SK-N-SH (cell line): ENCODE data around the gene PCDH1. TPM values are rescaled to one million over a fixed set of nuclear protein-coding genes. Genes with fewer than 3 reads are reported as not detected.

Experiments used
- CTCF ChIA-PET: fragments of 300-600, 350-600 bp; formaldehyde crosslinking; extraction: SDS; loops from one replicate; lab custom pipeline; 2021; lab: Yijun Ruan, JAX
- POLR2A ChIA-PET: fragments of 350-600 bp; sonication (Branson Sonifier 250); formaldehyde crosslinking; extraction: SDS; loops from one replicate; lab custom pipeline; 2020; ENCODE audit warnings: antibody characterized with exemption, inconsistent platforms; lab: Yijun Ruan, JAX
- DNase-seq: peaks from one replicate; pipeline ENCODE4 v3.0.0; 2012
- H2AFZ ChIP-seq: fragments of 200-600 bp; sonication (generic); 2 replicates; pipeline ENCODE4 v1.8.1; 2016; ENCODE audit warnings: antibody characterized with exemption, mild to moderate bottlenecking, low read depth
- H3F3A ChIP-seq: fragments of 200-600 bp; sonication (generic); replicated peaks from 2 replicates; pipeline ENCODE3; 2016; ENCODE audit warnings: antibody characterized with exemption, mild to moderate bottlenecking; ENCODE audit not compliant: insufficient read depth
- H3K27ac ChIP-seq, 2 experiments: fragments of 200-500 bp in 1 of 2; fragments of 200-600 bp in 1 of 2; sonication (Bioruptor generic) in 1 of 2; sonication (generic), shearing (Covaris generic) in 1 of 2; 2 replicates each; pipeline versions ENCODE4 v1.5.1 to v1.6.1; 2014 to 2016; ENCODE audit warnings: low read depth in 2 of 2, inconsistent platforms in 1 of 2, low read length in 1 of 2, mild to moderate bottlenecking in 1 of 2, mixed read lengths in 1 of 2
- H3K27me3 ChIP-seq: fragments of 200-600 bp; sonication (generic), shearing (Covaris generic); 2 replicates; pipeline ENCODE4 v1.6.1; 2016; ENCODE audit warnings: mixed run types; ENCODE audit not compliant: insufficient read depth
- H3K36me3 ChIP-seq, 2 experiments: fragments of 200-500 bp in 1 of 2; fragments of 200-600 bp in 1 of 2; sonication (Bioruptor generic) in 1 of 2; sonication (generic) in 1 of 2; replicated peaks in 1 of 2; 2 replicates each; pipeline versions ENCODE3 to v1.5.1; 2014 to 2016; ENCODE audit warnings: low read length in 1 of 2, mild to moderate bottlenecking in 1 of 2; ENCODE audit not compliant: insufficient read depth in 2 of 2, control insufficient read depth in 1 of 2
- H3K4me1 ChIP-seq, 2 experiments: fragments of 200-500 bp in 1 of 2; fragments of 200-600 bp in 1 of 2; sonication (Bioruptor generic) in 1 of 2; sonication (generic), shearing (Covaris generic) in 1 of 2; 2 replicates each; pipeline versions ENCODE4 v1.5.1 to v1.6.1; 2014 to 2016; ENCODE audit warnings: low read depth in 1 of 2, low read length in 1 of 2, mixed run types in 1 of 2; ENCODE audit not compliant: insufficient read depth in 2 of 2, control insufficient read depth in 1 of 2
- H3K4me2 ChIP-seq: fragments of 200-600 bp; sonication (generic), shearing (Covaris generic); 2 replicates; pipeline ENCODE4 v1.6.1; 2017; ENCODE audit warnings: mixed run types
- H3K4me3 ChIP-seq, 2 experiments: fragments of 200-500 bp in 1 of 2; fragments of 200-600 bp in 1 of 2; sonication (Bioruptor generic) in 1 of 2; sonication (generic), shearing (Covaris generic) in 1 of 2; 2 replicates each; pipeline versions ENCODE4 v1.5.1 to v1.8.1; 2014 to 2016; ENCODE audit warnings: low read depth in 2 of 2, inconsistent platforms in 1 of 2, low read length in 1 of 2, mild to moderate bottlenecking in 1 of 2, mixed read lengths in 1 of 2, moderate library complexity in 1 of 2
- H3K79me2 ChIP-seq: fragments of 200-600 bp; sonication (generic); 2 replicates; pipeline ENCODE4 v1.8.1; 2017; ENCODE audit warnings: mild to moderate bottlenecking; ENCODE audit not compliant: insufficient read depth
- H3K9ac ChIP-seq: fragments of 200-600 bp; sonication (generic); 2 replicates; pipeline ENCODE4 v1.6.1; 2017; ENCODE audit warnings: mixed run types
- H3K9me2 ChIP-seq: fragments of 200-600 bp; sonication (generic); 2 replicates; pipeline ENCODE4 v1.6.1; 2017; ENCODE audit warnings: mixed run types
- H3K9me3 ChIP-seq: fragments of 200-600 bp; sonication (generic); 2 replicates; pipeline ENCODE4 v1.6.1; 2017; ENCODE audit warnings: mixed run types, mild to moderate bottlenecking, moderate library complexity
- H4K20me1 ChIP-seq: fragments of 200-600 bp; sonication (generic); 2 replicates; pipeline ENCODE4 v1.6.1; 2017; ENCODE audit warnings: mild to moderate bottlenecking, mixed run types; ENCODE audit not compliant: insufficient read depth
- CTCF ChIP-seq: fragments of 200-600 bp; sonication (generic); IDR thresholded peaks from 2 replicates; pipeline ENCODE4 v1.6.1; 2017; ENCODE audit warnings: antibody characterized with exemption, mild to moderate bottlenecking, moderate library complexity
- EZH2phosphoT487 ChIP-seq: fragments of 200-600 bp; sonication (generic); IDR thresholded peaks from 2 replicates; pipeline ENCODE4 v1.6.1; 2017; ENCODE audit warnings: low read depth, mixed run types, mild to moderate bottlenecking, antibody characterized with exemption, moderate library complexity, borderline replicate concordance
- FOSL2 ChIP-seq: IDR thresholded peaks from 2 replicates; pipeline ENCODE4 v1.4.0; 2012; ENCODE audit warnings: low read depth, mild to moderate bottlenecking, moderate library complexity, borderline replicate concordance
- FOXM1 ChIP-seq: IDR thresholded peaks from 2 replicates; pipeline ENCODE4 v1.4.0; 2012; ENCODE audit warnings: low read depth, mild to moderate bottlenecking
- GABPA ChIP-seq: IDR thresholded peaks from 2 replicates; pipeline ENCODE4 v1.4.0; 2012; ENCODE audit warnings: low read depth, mild to moderate bottlenecking
- MXI1 ChIP-seq: IDR thresholded peaks from 2 replicates; pipeline ENCODE4 v1.6.1; 2012; ENCODE audit warnings: mild to moderate bottlenecking, low read depth, low read length, improper control_type of control experiment
- NFIC ChIP-seq: IDR thresholded peaks from 2 replicates; pipeline ENCODE4 v1.4.0; 2012; ENCODE audit warnings: borderline replicate concordance
- NRF1 ChIP-seq: IDR thresholded peaks from 2 replicates; pipeline ENCODE4 v1.6.1; 2012; ENCODE audit warnings: low read depth, mild to moderate bottlenecking, low read length
- POLR2AphosphoS5 ChIP-seq: IDR thresholded peaks from 2 replicates; pipeline ENCODE4 v1.6.1; 2012; ENCODE audit warnings: low read depth, low read length
- RAD21 ChIP-seq: IDR thresholded peaks from 2 replicates; pipeline ENCODE4 v1.6.1; 2012; ENCODE audit warnings: mild to moderate bottlenecking, low read length
- RCOR1 ChIP-seq: fragments of 150-350 bp; IDR thresholded peaks from 2 replicates; pipeline ENCODE4 v1.6.1; 2017; ENCODE audit warnings: antibody characterized with exemption, low read length
- RXRA ChIP-seq: IDR thresholded peaks from 2 replicates; pipeline ENCODE4 v1.4.0; 2012; ENCODE audit warnings: low read depth, mild to moderate bottlenecking, borderline replicate concordance
- SIN3A ChIP-seq: IDR thresholded peaks from 2 replicates; pipeline ENCODE4 v1.6.1; 2012; ENCODE audit warnings: low read depth, mild to moderate bottlenecking, low read length, moderate library complexity, borderline replicate concordance
- TAF1 ChIP-seq: IDR thresholded peaks from 2 replicates; pipeline ENCODE4 v1.6.1; 2012; ENCODE audit warnings: low read depth, mild to moderate bottlenecking, low read length, moderate library complexity, borderline replicate concordance
- TCF12 ChIP-seq: IDR thresholded peaks from 2 replicates; pipeline ENCODE4 v1.4.0; 2012
- TEAD4 ChIP-seq: IDR thresholded peaks from 2 replicates; pipeline ENCODE4 v1.4.0; 2012; ENCODE audit warnings: mild to moderate bottlenecking, borderline replicate concordance; ENCODE audit not compliant: insufficient read depth
- USF2 ChIP-seq: fragments of 150-350 bp; IDR thresholded peaks from 2 replicates; pipeline ENCODE4 v1.6.1; 2017; ENCODE audit warnings: antibody characterized with exemption, low read length, low read depth, borderline replicate concordance
- YY1 ChIP-seq: IDR thresholded peaks from 2 replicates; pipeline ENCODE4 v1.4.0; 2012; ENCODE audit warnings: low read depth, mild to moderate bottlenecking
- ZBTB33 ChIP-seq: IDR thresholded peaks from 2 replicates; pipeline ENCODE4 v1.4.0; 2012; ENCODE audit warnings: low read depth, borderline replicate concordance
- WGBS: methylation state at CpG from one replicate; pipeline ENCODE4 v1.1.6; 2017; ENCODE audit warnings: low lambda C conversion rate; 5-methylcytosine and 5-hydroxymethylcytosine counted together
- polyA plus RNA-seq, 3 experiments: library from polyadenylated mRNA; depleted of rRNA; stranded (reverse); fragments of >200 nt; gene quantifications; 2 replicates each; pipeline ENCODE4 v1.2.3, GENCODE V29; 2012
- TF ChIP-seq, protein P1 (sequence below): IDR thresholded peaks from 2 replicates; pipeline ENCODE4 v1.4.0; 2012; ENCODE audit warnings: low read depth
- TF ChIP-seq, protein P2 (sequence below): IDR thresholded peaks from 2 replicates; pipeline ENCODE4 v1.4.0; 2012; ENCODE audit warnings: low read depth, borderline replicate concordance

The PCDH1 gene
- polyA plus RNA-seq, 1 of the 3 experiments (the other 2 are of a cell fraction): 0.08 TPM

DNA sequence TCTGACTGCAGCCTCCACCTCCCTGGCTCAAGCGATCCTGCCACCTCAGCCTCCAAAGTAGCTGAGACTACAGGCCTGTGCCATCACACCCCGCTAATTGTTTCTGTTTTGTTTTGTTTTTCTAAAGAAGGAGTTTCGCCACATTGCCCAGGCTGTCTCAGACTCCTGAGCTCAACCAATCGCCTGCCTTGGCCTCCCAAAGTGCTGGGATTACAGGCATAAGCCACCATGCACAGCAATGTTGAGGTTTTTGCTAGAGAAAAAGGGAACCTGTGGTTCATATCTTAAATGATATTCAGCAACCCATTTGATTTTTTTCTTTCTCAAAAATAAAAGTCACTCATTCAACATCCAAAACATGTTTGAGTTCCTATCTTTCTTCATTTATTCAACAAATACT, 25.1 kb upstream of the PCDH1 start:
- Histone ChIP-seq H3F3A (no peaks in the 10 kb centered on the region), H3K9me3 (no peaks in the 10 kb centered on the region), H3K4me1 (peaks cover 0 to 12% of the 10 kb centered on the region in 2 experiments; a peak in 1 of 4 replicates), H3K27me3 (peaks cover 11% of the 10 kb centered on the region), H3K4me2 (no peak overlapping the region), H3K4me3 (no peak overlapping the region), H3K9me2 (no peaks in the 10 kb centered on the region), H4K20me1 (no peaks in the 10 kb centered on the region), H3K9ac (no peak overlapping the region), H3K36me3 (no peaks in the 10 kb centered on the region), H2AFZ (no peak overlapping the region), H3K27ac (no peak overlapping the region), H3K79me2 (no peaks in the 10 kb centered on the region)
- CTCF ChIA-PET: interaction anchor here (1.2 to 6.0 kb wide), 2 partner anchors 11 to 21 kb away, joined by 3 to 30 read pairs; no protein-coding TSS in a partner anchor
- POLR2A ChIA-PET: interaction anchor here (1.7 kb wide), 1 partner anchor 20 kb away, joined by 10 read pairs; the partner anchor contains the start of gene DELE1
- WGBS: 65% methylated on average over 4 of the region's 4 CpGs
- DNase-seq: no peak
- TF ChIP-seq POLR2AphosphoS5: no peak

DNA sequence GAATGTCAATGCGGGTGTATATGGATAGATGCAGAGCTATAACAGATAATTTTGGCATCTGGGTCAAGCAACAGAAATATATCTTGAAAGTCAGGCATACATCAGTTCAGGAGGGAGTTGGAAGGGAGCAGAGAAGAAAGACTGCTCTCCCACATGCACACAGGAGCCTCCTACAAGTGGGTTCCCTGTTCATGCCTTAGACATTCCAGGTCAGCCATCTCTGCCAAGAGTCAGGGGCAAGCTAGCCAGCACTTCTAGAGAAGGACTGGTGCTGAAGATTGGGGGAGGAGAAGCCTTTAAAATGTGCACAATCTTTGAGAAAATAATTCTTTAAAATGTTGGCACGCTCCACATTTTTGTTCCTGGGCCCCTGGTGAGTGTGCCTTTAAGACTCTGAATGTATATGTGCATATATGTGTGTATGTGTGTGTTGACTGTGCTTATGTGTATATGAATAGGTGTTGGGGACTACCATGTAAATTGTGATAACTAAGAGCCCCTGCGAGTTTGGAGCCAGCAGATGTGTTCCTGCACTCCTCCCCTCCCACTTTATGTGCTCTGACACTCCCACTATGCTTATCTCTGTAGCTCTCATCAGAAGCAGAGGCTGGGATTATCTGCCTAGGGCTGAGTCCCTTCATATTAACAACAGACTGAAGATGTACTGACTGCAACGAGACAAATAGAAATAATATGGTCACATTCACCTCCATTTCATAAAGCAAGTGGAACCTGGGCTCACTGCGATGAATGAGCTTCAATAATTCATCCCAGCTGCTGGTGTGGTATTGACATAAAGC, 24.0 kb upstream of the PCDH1 start:
- H4K20me1 ChIP-seq: no peaks in the 10 kb centered on the region
- peak; percentile 82 for DNase-seq
- H3K4me3 ChIP-seq: no peak overlapping the region
- WGBS: 35% methylated on average over 5 of the region's 5 CpGs
- no peaks in the 10 kb centered on the region for H3F3A ChIP-seq
- no peaks in the 10 kb centered on the region for H3K9me2 ChIP-seq
- H2AFZ ChIP-seq: no peak overlapping the region
- no peaks in the 10 kb centered on the region for H3K9me3 ChIP-seq
- H3K27me3 ChIP-seq: peaks cover 11% of the 10 kb centered on the region
- H3K27ac ChIP-seq: peak overlapping the region in 1 of 2 experiments; percentile 48; a peak in 2 of 4 replicates
- H3K4me2 ChIP-seq: no peak overlapping the region
- H3K4me1 ChIP-seq: peaks cover 0 to 12% of the 10 kb centered on the region in 2 experiments; a peak in 1 of 4 replicates
- H3K36me3 ChIP-seq: no peaks in the 10 kb centered on the region
- no peak overlapping the region for H3K9ac ChIP-seq
- CTCF ChIA-PET: interaction anchor here (1.1 to 6.0 kb wide), 7 partner anchors 11 to 210 kb away, joined by 3 to 30 read pairs (median 6); partner anchors contain the start of gene RNF14
- POLR2A ChIA-PET: interaction anchor here (0.9 to 1.7 kb wide), 2 partner anchors 13 to 21 kb away, joined by 4 to 10 read pairs; partner anchors contain the start of gene DELE1
- no peaks in the 10 kb centered on the region for H3K79me2 ChIP-seq
- no peak for TF ChIP-seq GABPA
- TF ChIP-seq CTCF: no peak
- TF ChIP-seq FOXM1: no peak
- no peak for TF ChIP-seq NRF1
- no peak for TF ChIP-seq YY1
- TF ChIP-seq SIN3A: no peak
- no peak for TF ChIP-seq TEAD4
- no peak for TF ChIP-seq EZH2phosphoT487
- TF ChIP-seq, protein P1, sequence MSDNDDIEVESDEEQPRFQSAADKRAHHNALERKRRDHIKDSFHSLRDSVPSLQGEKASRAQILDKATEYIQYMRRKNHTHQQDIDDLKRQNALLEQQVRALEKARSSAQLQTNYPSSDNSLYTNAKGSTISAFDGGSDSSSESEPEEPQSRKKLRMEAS: no peak
- no peak for TF ChIP-seq TCF12
- TF ChIP-seq ZBTB33: no peak
- TF ChIP-seq TAF1: no peak
- TF ChIP-seq MXI1: 0 out of 2 replicates have a peak, but pooled peaks have one; percentile 21
- TF ChIP-seq RCOR1: no peak
- no peak for TF ChIP-seq USF2
- TF ChIP-seq RXRA: no peak
- TF ChIP-seq, protein P2, sequence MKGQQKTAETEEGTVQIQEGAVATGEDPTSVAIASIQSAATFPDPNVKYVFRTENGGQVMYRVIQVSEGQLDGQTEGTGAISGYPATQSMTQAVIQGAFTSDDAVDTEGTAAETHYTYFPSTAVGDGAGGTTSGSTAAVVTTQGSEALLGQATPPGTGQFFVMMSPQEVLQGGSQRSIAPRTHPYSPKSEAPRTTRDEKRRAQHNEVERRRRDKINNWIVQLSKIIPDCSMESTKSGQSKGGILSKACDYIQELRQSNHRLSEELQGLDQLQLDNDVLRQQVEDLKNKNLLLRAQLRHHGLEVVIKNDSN: no peak
- no peak for TF ChIP-seq FOSL2
- no peak for TF ChIP-seq POLR2AphosphoS5
- TF ChIP-seq NFIC: no peak
- TF ChIP-seq RAD21: no peak
